Measurements from ENCODE around the gene ADAMTS12.

- TF ChIP-seq CTCF (IDR thresholded peaks at IDR 0.05): no peak
- no peak for TF ChIP-seq ZFX (IDR thresholded peaks at IDR 0.05; ENCODE audit: borderline replicate concordance)
These were observed 133.1 kb downstream of the ADAMTS12 start for GRCh38 chr5:33758737-33759136.
